Parathyroid adenoma (tissue), 2 donors: ENCODE measurements around the gene PPP1CB.

Experiments
- H2AFZ ChIP-seq: fragments of 300-600 bp; sonication (generic); one replicate; pipeline ENCODE4 v1.7.0; 2017; ENCODE audit warnings: antibody characterized with exemption, mild to moderate bottlenecking
- H3K27ac ChIP-seq: fragments of 300-600 bp; sonication (generic); one replicate; pipeline ENCODE4 v1.7.0; 2017
- H3K27me3 ChIP-seq: fragments of 300-600 bp; sonication (generic); one replicate; pipeline ENCODE4 v1.7.0; 2017; ENCODE audit warnings: low read length; ENCODE audit not compliant: control insufficient read depth, insufficient read depth
- H3K36me3 ChIP-seq: fragments of 300-600 bp; sonication (generic); one replicate; pipeline ENCODE4 v1.7.0; 2017; ENCODE audit warnings: low read length; ENCODE audit not compliant: control insufficient read depth, insufficient read depth
- H3K4me1 ChIP-seq: fragments of 300-600 bp; sonication (generic); one replicate; pipeline ENCODE4 v1.7.0; 2017; ENCODE audit warnings: control low read depth
- H3K4me2 ChIP-seq: fragments of 300-600 bp; sonication (generic); one replicate; pipeline ENCODE4 v1.7.0; 2017; ENCODE audit warnings: low read length
- H3K4me3 ChIP-seq: fragments of 300-600 bp; sonication (generic); one replicate; pipeline ENCODE4 v1.7.0; 2017; ENCODE audit warnings: low read depth, low read length
- H3K79me2 ChIP-seq: fragments of 300-600 bp; sonication (generic); one replicate; pipeline ENCODE4 v1.7.0; 2017; ENCODE audit warnings: control low read depth
- H3K9ac ChIP-seq: fragments of 300-600 bp; sonication (generic); one replicate; pipeline ENCODE4 v1.7.0; 2017; ENCODE audit warnings: mild to moderate bottlenecking
- H3K9me3 ChIP-seq: fragments of 300-600 bp; sonication (generic); one replicate; pipeline ENCODE4 v1.7.0; 2017; ENCODE audit warnings: low read length; ENCODE audit not compliant: control insufficient read depth
- TF ChIP-seq, protein P1 (sequence below): fragments of 300-600 bp; sonication (generic); IDR thresholded peaks from one replicate; pipeline ENCODE4 v1.7.0; 2017; ENCODE audit warnings: antibody characterized with exemption, mild to moderate bottlenecking
- donor health status: primary hyperparathyroidism.

PPP1CB gene

DNA sequence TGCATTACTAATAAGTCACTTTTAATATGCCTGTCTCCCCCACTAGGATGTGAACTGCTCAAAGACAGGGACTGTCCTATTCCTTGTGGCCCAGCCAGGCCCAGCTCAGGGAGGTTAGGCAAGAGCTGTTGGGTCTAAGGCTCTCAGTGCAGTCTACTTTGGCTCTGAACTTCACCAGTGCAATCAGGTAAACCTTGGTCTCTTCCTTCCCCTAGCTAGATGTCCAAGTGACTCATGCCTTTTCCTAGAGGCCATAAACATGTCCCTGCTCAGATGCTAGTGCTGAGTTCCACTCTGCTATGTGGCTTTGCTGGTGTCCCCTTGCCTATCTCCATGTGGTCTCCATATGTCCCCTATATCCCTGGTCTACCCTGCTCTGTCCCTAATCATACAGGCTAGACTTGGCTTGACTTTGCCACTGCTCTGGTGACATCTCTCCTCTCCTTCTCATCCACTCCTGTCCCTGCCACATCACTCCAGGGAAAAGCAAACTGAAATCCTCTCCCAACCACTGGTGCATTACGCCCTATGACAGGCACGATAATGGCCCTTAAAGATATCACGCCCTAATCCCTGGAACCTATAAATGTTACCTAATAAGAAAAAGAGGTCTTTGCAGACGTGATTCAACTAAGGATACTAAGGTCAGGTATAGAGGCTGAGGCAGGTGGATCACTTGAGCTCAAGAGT, 45.7 kb upstream of the PPP1CB start:
- no peak overlapping the region for H3K27ac ChIP-seq
- TF ChIP-seq, protein P1, sequence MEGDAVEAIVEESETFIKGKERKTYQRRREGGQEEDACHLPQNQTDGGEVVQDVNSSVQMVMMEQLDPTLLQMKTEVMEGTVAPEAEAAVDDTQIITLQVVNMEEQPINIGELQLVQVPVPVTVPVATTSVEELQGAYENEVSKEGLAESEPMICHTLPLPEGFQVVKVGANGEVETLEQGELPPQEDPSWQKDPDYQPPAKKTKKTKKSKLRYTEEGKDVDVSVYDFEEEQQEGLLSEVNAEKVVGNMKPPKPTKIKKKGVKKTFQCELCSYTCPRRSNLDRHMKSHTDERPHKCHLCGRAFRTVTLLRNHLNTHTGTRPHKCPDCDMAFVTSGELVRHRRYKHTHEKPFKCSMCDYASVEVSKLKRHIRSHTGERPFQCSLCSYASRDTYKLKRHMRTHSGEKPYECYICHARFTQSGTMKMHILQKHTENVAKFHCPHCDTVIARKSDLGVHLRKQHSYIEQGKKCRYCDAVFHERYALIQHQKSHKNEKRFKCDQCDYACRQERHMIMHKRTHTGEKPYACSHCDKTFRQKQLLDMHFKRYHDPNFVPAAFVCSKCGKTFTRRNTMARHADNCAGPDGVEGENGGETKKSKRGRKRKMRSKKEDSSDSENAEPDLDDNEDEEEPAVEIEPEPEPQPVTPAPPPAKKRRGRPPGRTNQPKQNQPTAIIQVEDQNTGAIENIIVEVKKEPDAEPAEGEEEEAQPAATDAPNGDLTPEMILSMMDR, result no peak
- H3K79me2 ChIP-seq, result no peaks in the 10 kb centered on the region
- no peak overlapping the region for H3K4me2 ChIP-seq
- no peaks in the 10 kb centered on the region for H3K27me3 ChIP-seq
- no peak overlapping the region for H2AFZ ChIP-seq
- no peaks in the 10 kb centered on the region for H3K36me3 ChIP-seq
- H3K9ac ChIP-seq, result no peak overlapping the region
- H3K4me3 ChIP-seq, result no peak overlapping the region
- H3K9me3 ChIP-seq, result no peaks in the 10 kb centered on the region
- H3K4me1 ChIP-seq, result peaks cover 23% of the 10 kb centered on the region

DNA sequence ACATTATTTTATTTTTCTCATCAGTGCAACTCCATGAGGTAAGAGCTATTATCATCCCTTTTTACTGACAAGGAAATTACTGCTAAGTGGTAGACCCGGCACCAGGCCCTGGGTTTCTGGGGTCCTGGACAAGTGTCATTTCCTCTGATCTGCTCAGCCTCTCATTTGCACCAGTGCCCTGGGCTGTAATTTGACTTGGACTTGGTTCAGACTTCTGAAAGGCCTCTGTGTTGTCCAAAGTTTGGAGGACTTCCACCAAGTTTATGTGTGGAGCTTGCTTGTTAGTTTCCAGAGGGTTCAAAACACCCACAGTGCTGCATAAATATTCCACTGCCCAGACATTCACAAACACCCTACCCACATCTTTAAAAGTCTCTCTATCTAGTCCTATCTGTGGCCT, 44.0 kb upstream of the PPP1CB start:
- Histone ChIP-seq H3K4me3 (no peak overlapping the region), H3K36me3 (no peaks in the 10 kb centered on the region), H3K4me1 (peaks cover 19% of the 10 kb centered on the region), H3K9me3 (no peaks in the 10 kb centered on the region), H3K27me3 (no peaks in the 10 kb centered on the region), H3K4me2 (no peak overlapping the region), H3K9ac (no peak overlapping the region), H2AFZ (no peak overlapping the region), H3K79me2 (no peaks in the 10 kb centered on the region), H3K27ac (no peak overlapping the region)
- TF ChIP-seq, protein P1, result no peak

DNA sequence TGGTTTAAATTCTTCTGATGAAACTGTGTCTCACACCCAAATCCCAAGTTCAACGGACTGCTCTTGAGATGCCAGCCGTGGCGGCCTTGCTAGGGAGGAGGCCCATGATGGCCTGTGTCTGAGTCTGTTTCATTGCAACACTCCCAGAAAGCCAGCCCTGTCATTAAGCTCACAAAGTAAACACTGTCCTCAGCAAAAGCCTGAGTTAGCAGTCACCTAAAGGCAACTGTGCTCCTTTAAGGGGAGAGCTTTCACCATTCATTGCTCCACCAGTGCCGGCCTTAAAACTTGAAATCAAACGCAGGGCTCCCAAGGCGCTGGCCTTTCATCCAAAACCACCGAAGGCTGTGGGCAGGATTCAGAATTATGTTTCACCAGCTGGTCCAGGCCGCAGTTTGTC, 42.5 kb upstream of the PPP1CB start:
- H3K9me3 ChIP-seq, result no peaks in the 10 kb centered on the region
- TF ChIP-seq, protein P1, result no peak
- H2AFZ ChIP-seq, result peak overlapping the region; percentile 1
- no peaks in the 10 kb centered on the region for H3K27me3 ChIP-seq
- H3K79me2 ChIP-seq, result no peaks in the 10 kb centered on the region
- H3K9ac ChIP-seq, result no peak overlapping the region
- H3K4me3 ChIP-seq, result no peak overlapping the region
- no peak overlapping the region for H3K27ac ChIP-seq
- no peaks in the 10 kb centered on the region for H3K36me3 ChIP-seq
- H3K4me1 ChIP-seq, result peaks cover 12% of the 10 kb centered on the region
- no peak overlapping the region for H3K4me2 ChIP-seq

DNA sequence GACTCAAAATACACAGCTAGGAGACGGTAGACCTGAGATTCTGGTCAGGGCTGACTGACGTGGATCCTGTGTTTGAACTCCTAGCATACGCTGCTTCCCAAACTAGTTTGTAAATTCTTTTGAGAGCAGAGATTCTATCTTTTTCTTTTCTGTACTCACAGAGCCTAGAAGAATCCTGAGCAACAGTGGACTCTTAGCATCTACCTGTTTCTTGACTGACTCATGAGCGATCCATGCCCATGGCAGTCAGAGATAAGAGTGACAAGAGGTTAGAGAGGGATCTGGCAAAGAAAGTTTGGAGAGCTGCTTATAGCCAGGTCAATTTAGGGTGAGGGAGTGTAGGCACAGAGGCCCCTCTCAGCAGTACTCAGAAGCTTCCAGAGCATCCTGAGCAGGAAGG, 41.1 kb upstream of the PPP1CB start:
- TF ChIP-seq, protein P1, result no peak
- Histone ChIP-seq H3K4me3 (no peak overlapping the region), H3K9me3 (no peaks in the 10 kb centered on the region), H2AFZ (peak overlapping the region; percentile 24), H3K36me3 (no peaks in the 10 kb centered on the region), H3K79me2 (no peaks in the 10 kb centered on the region), H3K27me3 (no peaks in the 10 kb centered on the region), H3K9ac (no peak overlapping the region), H3K4me1 (peaks cover 13% of the 10 kb centered on the region), H3K4me2 (no peak overlapping the region), H3K27ac (no peak overlapping the region)
